ENCODE results near the gene SRMS. TPM values are rescaled to one million over a fixed set of nuclear protein-coding genes. Genes with fewer than 3 reads are reported as not detected.

SRMS gene
- total and polyA plus RNA-seq, 2 donors (not counting 3 experiments of a cell fraction or from before 2014, with no cell fraction given): not detected

DNA sequence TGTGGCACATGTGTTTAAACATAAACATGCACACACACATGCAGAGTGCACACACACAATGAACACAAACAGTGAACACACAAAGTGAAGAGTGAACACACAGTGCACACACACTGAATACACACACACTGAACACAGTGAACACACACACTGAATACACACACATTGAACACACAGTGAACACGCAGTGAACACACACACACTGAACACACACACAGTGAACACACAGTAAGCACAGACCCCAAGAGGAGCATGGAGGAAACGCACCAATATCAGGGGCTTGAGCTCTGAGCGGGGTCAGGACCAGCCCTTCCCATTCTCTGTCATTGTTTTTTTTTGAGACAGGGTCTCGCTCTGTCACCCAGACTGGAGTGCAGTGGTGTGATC is 43.6 kb upstream of the SRMS start:
- POLR2A ChIA-PET: interaction anchor here (0.7 kb wide), 1 partner anchor 436 kb away, joined by 3 read pairs; no protein-coding TSS in a partner anchor
- Histone ChIP-seq H3K9me1 (replicated peaks; ENCODE audit: control insufficient read depth, extremely low read depth, insufficient read depth, low read length) (no peaks in the 10 kb centered on the region), H3K79me2 (ENCODE audit: control insufficient read depth, insufficient read depth, low read length) (no peaks in the 10 kb centered on the region), H3K4me2 (ENCODE audit: insufficient read depth, low read length) (no peak overlapping the region), H4K20me1 (replicated peaks; ENCODE audit: control insufficient read depth, extremely low read depth, insufficient read depth, low read length) (no peaks in the 10 kb centered on the region), H3K9ac (replicated peaks; ENCODE audit: extremely low read depth, insufficient read depth, low read length) (no peak overlapping the region), H3K27me3 (ENCODE audit: control insufficient read depth in 2 of 2, insufficient read depth in 2 of 2, low read length in 2 of 2) (no peaks in the 10 kb centered on the region), H3K4me1 (ENCODE audit: control insufficient read depth, extremely low read depth, insufficient read depth, low read length) (no peaks in the 10 kb centered on the region), H3K4me3 (replicated peaks in 1 of 3; ENCODE audit: insufficient read depth in 1 of 3, low read depth in 1 of 3, low read length in 3 of 3) (no peak overlapping the region), H3K36me3 (ENCODE audit: control insufficient read depth in 2 of 2, extremely low read depth in 1 of 2, insufficient read depth in 2 of 2, low read length in 2 of 2) (peaks cover 0 to 43% of the 10 kb centered on the region in 2 experiments), H2AFZ (ENCODE audit: low read depth, low read length) (no peak overlapping the region), H3K27ac (ENCODE audit: insufficient read depth, low read depth, low read length) (no peak overlapping the region), H3K9me3 (replicated peaks; ENCODE audit: control insufficient read depth, insufficient read depth, low read length) (no peaks in the 10 kb centered on the region)
- no peak for TF ChIP-seq POLR2AphosphoS5 (IDR thresholded peaks at IDR 0.05; ENCODE audit: insufficient read depth, low read depth, low read length)
- no TSS peak for BruUV-seq (replicated peaks)
- intact Hi-C loops (cut with micrococcal nuclease): loop anchor here (10.0 kb wide), 1 partner anchor 426 kb away; no protein-coding TSS in a partner anchor
- no peak for FAIRE-seq
- no peak for DNase-seq (ENCODE audit: low read depth, low spot score)
- dilution Hi-C loops (cut with MboI; ENCODE audit: extremely low pct_ligation_motif_present, low sequenced_read_pairs): no loop called here
- CTCF ChIA-PET: interaction anchor here (0.6 kb wide), 1 partner anchor 145 kb away, joined by 3 read pairs; the partner anchor contains the start of gene LIME1

GRCh38 chr20:63590218-63591146 is 42.9 kb upstream of the SRMS start:
- no peaks in the 10 kb centered on the region for H3K9me3 ChIP-seq (replicated peaks; ENCODE audit: control insufficient read depth, insufficient read depth, low read length)
- no peaks in the 10 kb centered on the region for H3K9me1 ChIP-seq (replicated peaks; ENCODE audit: control insufficient read depth, extremely low read depth, insufficient read depth, low read length)
- dilution Hi-C loops (cut with MboI; ENCODE audit: extremely low pct_ligation_motif_present, low sequenced_read_pairs): no loop called here
- no peak for TF ChIP-seq FOS (IDR thresholded peaks at IDR 0.05; ENCODE audit: borderline replicate concordance, insufficient read depth, low read length)
- no peak for TF ChIP-seq MYC (IDR thresholded peaks at IDR 0.05; ENCODE audit: low read depth, low read length)
- no peak for TF ChIP-seq POLR2AphosphoS5 (IDR thresholded peaks at IDR 0.05; ENCODE audit: insufficient read depth, low read depth, low read length)
- no peak for TF ChIP-seq POLR2A (IDR thresholded peaks at IDR 0.05; ENCODE audit: low read depth, low read length)
- TF ChIP-seq EZH2 (IDR thresholded peaks at IDR 0.05; ENCODE audit: borderline replicate concordance, low read depth, low read length, severe bottlenecking): no peak
- TF ChIP-seq GATA2 (IDR thresholded peaks at IDR 0.05; ENCODE audit: insufficient read depth, insufficient read length, low read depth, low read length): no peak
- TF ChIP-seq, protein P1, sequence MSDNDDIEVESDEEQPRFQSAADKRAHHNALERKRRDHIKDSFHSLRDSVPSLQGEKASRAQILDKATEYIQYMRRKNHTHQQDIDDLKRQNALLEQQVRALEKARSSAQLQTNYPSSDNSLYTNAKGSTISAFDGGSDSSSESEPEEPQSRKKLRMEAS (IDR thresholded peaks at IDR 0.05; ENCODE audit: insufficient read depth, insufficient read length): no peak
- no peak for TF ChIP-seq JUN (IDR thresholded peaks at IDR 0.05; ENCODE audit: borderline replicate concordance, insufficient read depth, insufficient read length, low read depth)
- TF ChIP-seq, protein P2, sequence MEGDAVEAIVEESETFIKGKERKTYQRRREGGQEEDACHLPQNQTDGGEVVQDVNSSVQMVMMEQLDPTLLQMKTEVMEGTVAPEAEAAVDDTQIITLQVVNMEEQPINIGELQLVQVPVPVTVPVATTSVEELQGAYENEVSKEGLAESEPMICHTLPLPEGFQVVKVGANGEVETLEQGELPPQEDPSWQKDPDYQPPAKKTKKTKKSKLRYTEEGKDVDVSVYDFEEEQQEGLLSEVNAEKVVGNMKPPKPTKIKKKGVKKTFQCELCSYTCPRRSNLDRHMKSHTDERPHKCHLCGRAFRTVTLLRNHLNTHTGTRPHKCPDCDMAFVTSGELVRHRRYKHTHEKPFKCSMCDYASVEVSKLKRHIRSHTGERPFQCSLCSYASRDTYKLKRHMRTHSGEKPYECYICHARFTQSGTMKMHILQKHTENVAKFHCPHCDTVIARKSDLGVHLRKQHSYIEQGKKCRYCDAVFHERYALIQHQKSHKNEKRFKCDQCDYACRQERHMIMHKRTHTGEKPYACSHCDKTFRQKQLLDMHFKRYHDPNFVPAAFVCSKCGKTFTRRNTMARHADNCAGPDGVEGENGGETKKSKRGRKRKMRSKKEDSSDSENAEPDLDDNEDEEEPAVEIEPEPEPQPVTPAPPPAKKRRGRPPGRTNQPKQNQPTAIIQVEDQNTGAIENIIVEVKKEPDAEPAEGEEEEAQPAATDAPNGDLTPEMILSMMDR (IDR thresholded peaks at IDR 0.05; ENCODE audit: extremely low read depth in 1 of 2, insufficient read depth in 1 of 2, low read depth in 1 of 2, low read length in 2 of 2): no peak
- H3K36me3 ChIP-seq (ENCODE audit: control insufficient read depth in 2 of 2, extremely low read depth in 1 of 2, insufficient read depth in 2 of 2, low read length in 2 of 2): peaks cover 0 to 39% of the 10 kb centered on the region in 2 experiments
- intact Hi-C loops (cut with micrococcal nuclease): loop anchor here (10.0 kb wide), 1 partner anchor 426 kb away; no protein-coding TSS in a partner anchor
- no peak for FAIRE-seq
- H3K79me2 ChIP-seq (ENCODE audit: control insufficient read depth, insufficient read depth, low read length): no peaks in the 10 kb centered on the region
- BruUV-seq (replicated peaks): no TSS peak
- H3K4me3 ChIP-seq (replicated peaks in 1 of 3; ENCODE audit: insufficient read depth in 1 of 3, low read depth in 1 of 3, low read length in 3 of 3): no peak overlapping the region
- POLR2A ChIA-PET: no interaction called here
- H3K4me1 ChIP-seq (ENCODE audit: control insufficient read depth, extremely low read depth, insufficient read depth, low read length): no peaks in the 10 kb centered on the region
- H3K4me2 ChIP-seq (ENCODE audit: insufficient read depth, low read length): no peak overlapping the region
- CTCF ChIA-PET: no interaction called here
- DNase-seq (ENCODE audit: low read depth, low spot score): no peak
- H4K20me1 ChIP-seq (replicated peaks; ENCODE audit: control insufficient read depth, extremely low read depth, insufficient read depth, low read length): no peaks in the 10 kb centered on the region
- no peaks in the 10 kb centered on the region for H3K27me3 ChIP-seq (ENCODE audit: control insufficient read depth in 2 of 2, insufficient read depth in 2 of 2, low read length in 2 of 2)
- H2AFZ ChIP-seq (ENCODE audit: low read depth, low read length): no peak overlapping the region
- no peak overlapping the region for H3K27ac ChIP-seq (ENCODE audit: insufficient read depth, low read depth, low read length)
- no peak overlapping the region for H3K9ac ChIP-seq (replicated peaks; ENCODE audit: extremely low read depth, insufficient read depth, low read length)

Data from endothelial cell of umbilical vein (primary cell).